ENCODE measurements around the gene AEBP1.

The AEBP1 gene

GRCh38 chr7:44156453-44157010 lies 52.4 kb downstream of the AEBP1 start:
- TF ChIP-seq POLR2AphosphoS5 (IDR thresholded peaks at IDR 0.05; ENCODE audit: low read depth) = no peak
- no peak for TF ChIP-seq REST (IDR thresholded peaks at IDR 0.05; ENCODE audit: insufficient replicate concordance, low read depth)
- no peak for TF ChIP-seq GABPA (IDR thresholded peaks at IDR 0.05; ENCODE audit: low read depth)
- TF ChIP-seq CTCF (IDR thresholded peaks at IDR 0.05; ENCODE audit: insufficient read depth, low read length) = no peak
- TF ChIP-seq SPI1 (IDR thresholded peaks at IDR 0.05; ENCODE audit: borderline replicate concordance, low read depth) = no peak
- Histone ChIP-seq H3K27ac (replicated peaks) (no peak overlapping the region), H3K27me3 (ENCODE audit: insufficient read depth, poor library complexity, severe bottlenecking) (no peaks in the 10 kb centered on the region), H3K4me3 (replicated peaks; ENCODE audit: insufficient read depth, low read length) (no peak overlapping the region)
- DNase-seq (ENCODE audit: low read depth in 1 of 2, low spot score in 1 of 2) = no peak

- H3K27ac ChIP-seq (replicated peaks) = no peak overlapping the region
Observed at GRCh38 chr7:44157116-44158080, 53.3 kb downstream of the AEBP1 start.

More at GRCh38 chr7:44157116-44158080, 53.3 kb downstream of the AEBP1 start:
- no peaks in the 10 kb centered on the region for H3K27me3 ChIP-seq (ENCODE audit: insufficient read depth, poor library complexity, severe bottlenecking)
- H3K4me3 ChIP-seq (replicated peaks; ENCODE audit: insufficient read depth, low read length) = no peak overlapping the region
- no peak for DNase-seq (ENCODE audit: low read depth in 1 of 2, low spot score in 1 of 2)
- TF ChIP-seq REST (IDR thresholded peaks at IDR 0.05; ENCODE audit: insufficient replicate concordance, low read depth) (no peak), GABPA (IDR thresholded peaks at IDR 0.05; ENCODE audit: low read depth) (no peak), SPI1 (IDR thresholded peaks at IDR 0.05; ENCODE audit: borderline replicate concordance, low read depth) (no peak), POLR2AphosphoS5 (IDR thresholded peaks at IDR 0.05; ENCODE audit: low read depth) (no peak), CTCF (IDR thresholded peaks at IDR 0.05; ENCODE audit: insufficient read depth, low read length) (no peak)

Data from HL-60 (cell line).